ENCODE measurements around the gene TSSK2.

GRCh38 chr22:19123936-19124335 lies 7.2 kb upstream of the TSSK2 start:
- TF ChIP-seq CTCF (IDR thresholded peaks at IDR 0.05; ENCODE audit: low read length) (no peak), EZH2 (optimal IDR thresholded peaks at IDR 0.05; ENCODE audit: low read depth, low read length) (no peak)
